Hematopoietic multipotent progenitor cell treated with erythropoietin and hydrocortisone succinate and interleukin-3 and kit ligand, for 15 days (in vitro differentiated cells): Measurements from ENCODE around the gene MEGF11.
"Not testable (repeated sequence)": the region's sequence is repeated elsewhere in the genome, so short reads cannot be mapped to it uniquely, and the experiment has no call there.

ENCODE experiments used
- DNase-seq: peaks from one replicate; pipeline ENCODE4 v3.0.0-alpha.2; 2015; ENCODE audit warnings: low spot score

MEGF11 gene

GRCh38 chr15:66025972-66026371 is 227.6 kb downstream of the MEGF11 start:
- DNase-seq = no peak

GRCh38 chr15:66025015-66025452 is 228.5 kb downstream of the MEGF11 start:
- no peak for DNase-seq

DNA sequence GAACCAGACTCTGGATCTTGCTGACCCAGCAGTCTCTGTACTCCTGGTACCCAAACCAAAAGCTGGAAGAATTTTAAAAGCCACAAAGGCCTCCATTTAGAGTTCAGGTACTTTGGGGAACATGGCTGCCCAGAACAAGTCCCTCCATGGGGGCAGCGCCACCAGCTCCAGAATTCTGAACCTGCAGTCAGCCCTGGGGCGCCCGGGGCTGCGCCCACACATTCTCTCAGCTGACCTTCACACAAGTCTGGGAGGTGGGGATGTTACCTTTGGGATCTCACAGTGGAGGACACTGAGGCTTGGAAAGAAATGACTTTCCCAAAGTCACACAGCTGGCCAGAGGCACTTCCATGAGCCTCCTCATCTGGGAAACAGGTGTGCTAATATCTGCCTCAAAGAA is 229.4 kb downstream of the MEGF11 start:
- DNase-seq = no peak

DNA sequence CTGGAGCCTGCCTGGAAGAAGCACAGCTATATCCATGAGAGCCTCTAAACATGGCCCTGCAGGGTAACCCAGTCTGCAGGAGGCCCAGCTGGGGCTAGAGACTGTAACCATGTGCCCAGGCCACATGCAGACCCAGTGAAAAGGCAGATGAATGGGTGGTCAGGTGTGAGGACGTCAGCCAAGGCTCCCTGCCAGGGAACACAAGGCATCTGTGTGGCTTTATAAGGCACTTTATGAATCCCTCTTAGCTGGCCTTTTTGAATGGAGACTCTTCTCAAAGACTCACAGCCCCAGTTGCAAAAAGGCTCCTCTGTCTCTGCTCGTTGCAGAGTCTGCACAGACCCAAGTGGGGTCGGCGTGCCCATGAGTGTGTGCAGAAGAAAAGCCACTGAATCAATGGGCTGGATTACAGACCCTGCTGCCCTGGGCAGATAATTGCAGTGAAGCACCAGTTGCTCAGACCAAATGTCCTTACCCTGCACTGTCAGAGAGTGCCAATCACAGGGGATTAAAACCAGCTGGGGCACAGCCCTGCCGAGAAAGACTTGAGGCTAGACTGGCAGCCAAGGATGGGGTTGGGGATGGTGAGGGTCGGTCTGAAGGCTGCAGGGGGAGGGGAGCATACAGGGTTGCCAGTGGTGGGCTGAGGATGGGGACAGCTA is 230.1 kb downstream of the MEGF11 start:
- no peak for DNase-seq

GRCh38 chr15:66022163-66022525 is 231.4 kb downstream of the MEGF11 start:
- DNase-seq = no peak

GRCh38 chr15:66021496-66022162 is 231.9 kb downstream of the MEGF11 start:
- DNase-seq = no peak

GRCh38 chr15:66019826-66020398 is 233.6 kb downstream of the MEGF11 start:
- no peak for DNase-seq

GRCh38 chr15:66019368-66019767 is 234.2 kb downstream of the MEGF11 start:
- no peak for DNase-seq

DNA sequence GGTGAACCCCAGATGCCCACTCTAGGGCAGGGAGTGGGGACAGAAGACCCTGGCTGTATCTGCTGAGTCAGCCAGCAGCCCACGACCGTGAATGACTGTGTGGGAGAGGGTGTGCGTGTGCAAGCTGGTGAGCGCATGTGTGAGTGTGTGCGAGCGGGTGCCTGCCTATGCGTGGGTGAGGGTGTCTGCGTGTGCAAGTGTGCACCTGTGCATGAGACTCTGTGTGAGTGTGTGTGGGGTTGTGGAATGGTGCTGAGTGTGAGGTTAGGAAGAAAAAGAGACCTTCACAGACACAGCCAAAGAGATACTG is 235.1 kb downstream of the MEGF11 start:
- no peak for DNase-seq

GRCh38 chr15:66017792-66018487 is 235.6 kb downstream of the MEGF11 start:
- no peak for DNase-seq

DNA sequence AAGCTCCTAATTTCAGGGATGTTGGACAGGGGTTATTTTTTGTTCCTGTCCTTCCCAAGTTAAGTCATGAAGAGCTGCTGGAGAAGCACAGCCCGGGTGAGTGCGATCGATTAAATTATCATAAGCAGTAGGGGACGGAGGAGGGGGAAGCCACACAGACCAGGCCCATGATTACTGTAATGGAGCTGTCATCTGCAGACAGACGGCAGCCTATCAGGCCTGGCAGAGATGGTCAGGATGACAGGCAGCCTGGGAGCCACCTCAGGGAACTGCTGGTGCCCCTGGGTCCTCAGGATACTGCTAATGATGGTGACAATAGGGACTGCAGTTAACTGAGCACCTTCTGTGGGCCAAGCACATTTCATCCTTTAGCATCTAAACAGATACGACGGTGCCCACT is 236.6 kb downstream of the MEGF11 start:
- DNase-seq = no peak

- DNase-seq = no peak
Measured at GRCh38 chr15:66016199-66016598, 237.4 kb downstream of the MEGF11 start.

- DNase-seq = no peak
Measured at GRCh38 chr15:66014635-66015182, 238.8 kb downstream of the MEGF11 start.

GRCh38 chr15:66014022-66014421 is 239.5 kb downstream of the MEGF11 start:
- no peak for DNase-seq

- no peak for DNase-seq
Measured at GRCh38 chr15:66008940-66009562, 244.5 kb downstream of the MEGF11 start.

GRCh38 chr15:66007663-66008262 is 245.8 kb downstream of the MEGF11 start:
- DNase-seq = no peak

DNA sequence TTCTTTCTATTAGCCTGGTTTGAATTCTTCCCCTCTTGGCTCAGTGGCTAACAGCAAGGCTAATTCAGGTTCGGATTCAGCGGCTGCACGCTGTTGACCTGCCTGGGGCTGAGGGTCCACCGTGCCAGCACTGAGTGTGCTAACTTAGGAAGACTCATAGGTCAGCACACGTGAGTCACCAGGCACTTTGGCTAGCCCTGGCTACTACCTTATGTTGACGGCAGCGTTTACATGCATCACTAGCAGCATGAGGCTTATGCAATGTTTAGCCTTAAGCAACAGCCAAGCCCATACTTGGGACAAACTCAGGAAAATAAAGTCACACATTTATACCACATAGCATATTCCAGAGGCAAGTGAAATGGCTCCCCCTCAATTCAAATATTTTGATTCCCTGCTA is 246.6 kb downstream of the MEGF11 start:
- DNase-seq = no peak

DNA sequence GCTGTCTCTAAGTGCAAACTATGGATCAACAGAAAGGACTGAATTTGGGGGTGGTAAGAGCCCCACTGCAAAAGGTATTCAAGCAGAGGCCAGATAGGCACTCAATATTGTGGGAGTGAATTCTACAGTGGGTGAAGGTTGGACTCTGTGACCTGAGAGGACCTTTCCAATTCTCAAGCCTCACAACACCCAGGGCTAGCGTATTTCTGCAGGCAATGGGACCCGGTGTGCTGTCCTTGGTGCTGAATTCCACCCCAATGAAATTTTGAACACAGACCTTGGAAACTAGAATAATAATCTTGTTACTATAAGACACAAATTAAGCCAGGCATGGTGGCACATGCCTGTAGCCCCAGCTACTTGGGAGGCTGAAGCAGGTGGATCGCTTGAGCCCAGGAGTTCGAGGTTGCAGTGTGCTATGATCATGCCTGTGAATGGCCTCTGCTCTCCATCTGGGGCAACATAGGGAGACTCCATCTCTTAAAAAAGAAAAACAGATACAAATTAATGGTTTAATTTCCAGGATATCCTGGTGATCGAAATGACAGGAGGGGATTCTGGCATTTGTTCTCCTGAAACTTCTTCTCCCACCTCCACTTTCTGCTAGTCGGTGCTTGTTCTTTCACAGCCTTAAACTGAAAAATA is 248.8 kb downstream of the MEGF11 start:
- no peak for DNase-seq

DNA sequence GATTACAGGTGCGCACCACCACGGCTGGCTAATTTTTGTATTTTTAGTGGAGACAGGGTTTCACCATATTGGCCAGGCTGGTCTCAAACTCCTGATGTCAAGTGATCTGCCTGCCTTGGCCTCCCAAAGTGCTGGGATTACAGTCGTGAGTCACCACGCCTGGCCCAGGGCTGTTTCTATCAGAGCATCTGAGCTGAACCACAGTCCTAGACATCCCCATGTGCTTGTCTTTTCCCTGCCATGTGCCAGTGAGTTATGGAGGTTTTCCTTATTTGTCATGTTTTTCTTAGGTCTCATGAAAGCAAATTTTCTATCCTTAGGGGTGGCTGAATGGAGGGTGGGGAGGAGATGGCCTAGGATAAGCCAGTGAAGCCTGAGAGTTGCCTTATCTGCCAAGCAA is 250.4 kb downstream of the MEGF11 start:
- DNase-seq = not testable (repeated sequence)

- no peak for DNase-seq
Measured at GRCh38 chr15:66001717-66002426, 251.7 kb downstream of the MEGF11 start.

DNA sequence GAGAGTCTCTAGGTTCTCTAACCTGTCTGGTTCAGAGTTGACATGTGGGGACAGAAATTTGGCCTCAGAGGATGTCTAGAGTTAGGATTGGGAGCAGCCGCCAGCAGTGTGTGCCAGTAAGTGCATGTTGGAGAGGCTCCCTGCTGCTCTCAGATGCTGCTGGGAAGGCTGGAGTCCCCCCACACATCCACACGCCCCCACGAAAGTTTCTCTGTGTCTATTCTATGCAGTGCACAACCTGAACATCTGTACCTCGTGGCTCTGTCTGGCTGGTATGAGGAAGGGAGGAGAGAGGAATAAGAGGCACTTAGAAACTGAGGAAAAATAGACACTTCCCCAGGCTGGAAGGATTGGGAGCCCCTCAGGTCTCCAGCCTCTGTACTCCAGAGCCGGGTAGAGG is 252.5 kb downstream of the MEGF11 start:
- no peak for DNase-seq
